ENCODE measurements around the gene LATS2.

GRCh38 chr13:21051675-21052074 is 9.7 kb downstream of the LATS2 start:
- TF ChIP-seq POLR2A (IDR thresholded peaks at IDR 0.05; ENCODE audit: extremely low read depth, insufficient read length) = no peak
- TF ChIP-seq CTCF (IDR thresholded peaks at IDR 0.05; ENCODE audit: low read depth, low read length) = no peak
- TF ChIP-seq, protein P1, sequence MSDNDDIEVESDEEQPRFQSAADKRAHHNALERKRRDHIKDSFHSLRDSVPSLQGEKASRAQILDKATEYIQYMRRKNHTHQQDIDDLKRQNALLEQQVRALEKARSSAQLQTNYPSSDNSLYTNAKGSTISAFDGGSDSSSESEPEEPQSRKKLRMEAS (IDR thresholded peaks at IDR 0.05; ENCODE audit: low read depth, low read length) = no peak
- no peak for TF ChIP-seq MYC (IDR thresholded peaks at IDR 0.05; ENCODE audit: low read depth, low read length)
